ENCODE data around the gene LAGE3.
A peak's percentile ranks its signal among the peaks of the same experiment; 100 is the strongest.

Gene LAGE3, protein sequence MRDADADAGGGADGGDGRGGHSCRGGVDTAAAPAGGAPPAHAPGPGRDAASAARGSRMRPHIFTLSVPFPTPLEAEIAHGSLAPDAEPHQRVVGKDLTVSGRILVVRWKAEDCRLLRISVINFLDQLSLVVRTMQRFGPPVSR

DNA sequence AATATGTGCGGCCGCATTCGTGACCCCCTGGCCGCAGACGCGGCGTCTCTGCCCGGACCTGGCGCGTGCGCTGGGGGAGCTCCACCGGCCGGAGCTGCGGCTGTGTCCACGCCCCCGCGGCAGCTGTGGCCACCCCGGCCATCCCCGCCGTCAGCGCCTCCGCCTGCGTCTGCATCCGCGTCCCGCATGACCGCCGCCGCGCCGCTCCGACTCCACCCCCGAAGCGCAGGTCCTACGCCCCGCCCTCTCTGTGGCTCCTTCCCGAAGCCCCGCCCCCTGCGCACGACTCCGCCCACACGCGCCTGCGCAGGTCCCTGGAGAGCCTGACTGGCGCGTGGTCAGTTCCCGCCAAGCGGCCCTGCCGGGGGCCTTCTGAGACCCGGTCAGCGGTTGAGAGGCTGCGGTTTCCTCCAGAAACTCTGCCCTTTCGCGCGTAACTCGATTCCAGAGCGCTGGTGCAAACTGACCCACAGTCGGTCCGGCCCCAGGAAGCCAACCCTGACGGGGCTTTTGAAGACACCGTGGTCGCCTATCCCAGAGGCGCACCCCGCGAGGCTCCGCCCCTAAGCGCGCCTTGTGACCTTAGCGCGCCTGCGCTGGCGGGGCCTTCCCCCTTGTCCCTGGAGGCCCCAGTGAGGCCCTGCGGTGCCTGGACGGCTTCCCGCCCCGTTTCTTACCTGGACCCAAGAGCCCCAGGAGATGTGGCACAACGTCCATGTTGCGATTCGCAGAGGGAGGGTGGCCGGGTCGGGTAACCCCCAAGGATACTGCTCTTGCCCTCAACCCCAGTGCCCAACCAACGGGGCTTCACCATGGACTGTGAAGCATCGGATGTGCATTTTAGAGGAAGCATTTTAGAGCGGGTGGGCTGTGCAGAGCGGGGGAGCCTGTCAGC is at the start of gene LAGE3:
TSS of gene LAGE3 (minus strand) at position 554 of the 895 bp plus-strand sequence. CDS start at position 188, 366 bp downstream.
- DNase-seq: peak; percentile 82 to 85

DNA sequence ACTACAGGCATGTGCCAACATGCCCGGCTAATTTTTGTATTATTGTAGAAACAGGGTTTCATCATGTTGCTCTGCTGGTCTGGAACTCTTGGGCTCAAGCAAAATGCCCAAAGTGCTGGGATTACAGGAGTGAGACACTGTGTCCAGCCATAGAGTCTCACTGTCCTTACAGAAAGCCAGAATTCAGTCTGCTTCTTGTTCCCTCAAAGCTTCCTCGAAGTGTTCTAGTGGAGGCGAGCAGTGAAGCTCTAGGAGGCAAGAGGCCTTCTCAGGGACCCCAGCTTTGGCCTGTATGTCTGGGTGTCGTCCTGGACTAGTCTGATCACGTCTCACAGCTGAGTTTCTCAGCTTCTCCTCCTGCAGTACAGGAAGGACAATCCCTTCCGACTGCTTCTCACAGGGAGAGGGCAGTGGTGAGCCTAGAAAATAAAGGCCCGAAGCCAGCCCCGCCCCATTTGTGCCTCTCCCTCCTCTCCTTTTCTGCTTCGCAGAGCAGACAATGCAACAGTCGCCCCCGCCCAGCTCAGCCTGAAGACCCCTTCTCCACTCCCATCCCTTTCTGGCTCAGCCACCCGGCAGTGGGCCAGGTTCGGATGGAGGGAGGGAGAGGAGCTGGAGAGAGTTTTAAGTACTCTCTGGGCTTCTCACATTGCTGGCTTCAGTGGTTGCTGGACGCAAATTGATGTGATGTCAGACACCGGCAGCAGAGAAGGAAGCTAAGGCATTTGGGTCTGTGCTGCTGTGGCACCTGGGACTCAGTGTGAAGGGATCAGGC is 48.0 kb upstream of the LAGE3 start:
- peak; percentile 53 to 59 for DNase-seq

DNA sequence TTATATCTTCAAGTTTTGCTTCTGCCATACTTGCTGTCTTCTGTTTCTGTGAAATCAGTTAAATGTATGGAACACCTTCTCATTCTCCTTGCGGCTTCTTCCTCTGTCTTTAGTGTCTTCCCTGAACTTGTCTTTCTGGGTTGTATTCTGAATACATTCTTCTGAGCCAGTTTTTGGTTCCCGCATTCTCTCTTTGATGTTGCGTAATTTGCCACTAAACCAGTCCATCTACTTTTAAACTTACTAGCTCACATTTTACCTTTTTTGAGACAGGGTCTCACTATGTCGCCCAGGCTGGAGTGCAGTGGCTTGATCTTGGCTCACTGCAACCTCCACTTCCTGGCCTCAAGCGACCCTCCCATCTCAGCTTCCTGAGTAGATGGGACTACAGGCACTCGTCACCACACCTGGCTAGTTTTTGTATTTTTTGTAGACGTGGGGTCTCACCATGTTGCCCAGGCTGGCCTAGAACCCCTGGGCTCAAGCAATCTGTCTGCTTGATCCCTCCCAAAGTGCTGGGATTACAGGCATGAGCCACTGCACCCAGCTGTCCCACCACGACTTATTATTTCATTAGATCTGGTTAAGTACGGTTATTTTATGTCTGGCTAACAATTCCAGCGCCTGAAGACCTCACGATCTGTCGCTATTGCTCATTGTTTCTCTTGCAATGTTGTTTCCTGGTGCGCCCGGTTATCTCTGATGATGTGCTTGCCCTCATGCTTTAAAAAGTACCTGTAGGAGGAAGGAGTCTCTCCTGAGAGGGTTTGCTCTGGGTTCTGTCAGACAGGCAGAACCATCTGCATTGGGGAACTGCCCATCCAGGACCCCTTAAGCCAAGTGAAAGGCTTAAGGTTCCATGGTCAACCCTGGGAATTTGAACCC is 46.8 kb upstream of the LAGE3 start:
- no peak for DNase-seq

DNA sequence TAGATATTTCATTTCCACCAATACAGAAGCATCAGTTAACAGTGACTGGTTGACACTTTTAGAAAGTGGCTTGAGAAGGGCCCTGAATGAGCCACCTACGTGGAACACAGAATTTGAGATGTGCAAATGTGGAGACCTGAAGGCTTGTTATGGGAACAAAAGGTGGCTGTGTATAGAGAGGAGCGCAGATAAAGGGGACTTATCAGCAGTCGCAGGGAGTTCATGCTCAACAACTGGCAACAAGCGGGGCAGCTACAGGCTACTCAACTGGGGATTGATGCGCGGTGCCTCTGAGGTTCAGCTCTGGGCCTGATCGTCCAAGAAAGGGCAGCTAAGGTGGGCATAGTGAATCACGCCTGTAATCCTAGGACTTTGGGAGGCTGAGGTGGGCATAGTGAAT is 40.3 kb upstream of the LAGE3 start:
- no peak for DNase-seq

DNA sequence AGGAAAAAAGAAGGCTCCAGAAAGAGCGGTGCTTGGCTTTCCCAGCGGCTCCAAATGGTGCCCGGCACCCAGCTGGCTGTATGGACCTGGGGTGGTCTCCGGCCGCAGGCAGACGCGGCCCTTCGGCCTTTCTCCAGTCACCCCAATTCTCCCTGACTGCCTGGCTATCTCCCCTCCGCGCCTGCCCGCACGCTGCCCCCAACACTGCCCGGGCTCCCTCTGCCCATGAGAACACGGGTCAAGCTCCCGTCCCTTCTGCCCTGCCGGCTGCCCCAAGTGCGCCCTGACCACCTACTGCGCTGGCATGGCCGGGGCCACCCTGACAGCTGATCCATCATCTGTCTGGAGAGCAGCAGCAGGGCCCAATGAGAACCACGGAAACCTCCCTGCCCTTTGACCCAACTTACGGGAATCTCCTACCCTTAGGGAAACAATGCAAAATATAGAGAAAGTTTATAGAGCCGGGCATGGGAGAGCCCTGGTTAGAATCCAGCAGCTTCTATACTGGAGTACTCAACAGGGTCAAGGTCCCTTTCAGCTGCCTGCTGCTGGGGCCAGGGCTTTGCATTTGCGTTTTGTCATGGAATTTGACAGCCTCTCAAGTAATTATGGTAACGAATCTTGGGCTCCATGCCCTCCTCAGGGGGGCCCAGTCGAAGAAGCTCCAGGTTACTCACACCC is 38.2 kb upstream of the LAGE3 start:
- no peak for DNase-seq

DNA sequence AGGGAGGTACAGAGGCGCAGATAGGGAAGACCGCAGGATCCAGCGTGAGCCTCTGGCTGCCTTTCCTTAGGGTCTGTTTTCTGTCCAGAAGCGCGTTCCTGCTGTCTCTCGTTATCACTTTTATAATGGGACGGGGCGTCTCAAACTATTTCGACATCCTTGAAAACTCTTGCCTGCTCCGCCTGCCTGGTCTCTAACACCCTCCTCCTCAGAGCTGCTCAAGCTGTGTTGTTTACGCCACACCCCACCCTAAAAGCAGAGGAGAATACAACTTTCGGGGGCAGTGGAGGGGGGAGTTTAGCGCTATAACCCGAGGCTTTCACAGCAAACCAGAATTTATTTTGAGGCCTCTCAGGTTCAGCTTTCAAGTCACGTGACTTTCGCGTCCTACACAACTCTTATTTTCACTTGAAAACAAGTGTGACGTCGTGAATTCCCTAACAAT is 37.6 kb upstream of the LAGE3 start:
- DNase-seq: no peak

DNA sequence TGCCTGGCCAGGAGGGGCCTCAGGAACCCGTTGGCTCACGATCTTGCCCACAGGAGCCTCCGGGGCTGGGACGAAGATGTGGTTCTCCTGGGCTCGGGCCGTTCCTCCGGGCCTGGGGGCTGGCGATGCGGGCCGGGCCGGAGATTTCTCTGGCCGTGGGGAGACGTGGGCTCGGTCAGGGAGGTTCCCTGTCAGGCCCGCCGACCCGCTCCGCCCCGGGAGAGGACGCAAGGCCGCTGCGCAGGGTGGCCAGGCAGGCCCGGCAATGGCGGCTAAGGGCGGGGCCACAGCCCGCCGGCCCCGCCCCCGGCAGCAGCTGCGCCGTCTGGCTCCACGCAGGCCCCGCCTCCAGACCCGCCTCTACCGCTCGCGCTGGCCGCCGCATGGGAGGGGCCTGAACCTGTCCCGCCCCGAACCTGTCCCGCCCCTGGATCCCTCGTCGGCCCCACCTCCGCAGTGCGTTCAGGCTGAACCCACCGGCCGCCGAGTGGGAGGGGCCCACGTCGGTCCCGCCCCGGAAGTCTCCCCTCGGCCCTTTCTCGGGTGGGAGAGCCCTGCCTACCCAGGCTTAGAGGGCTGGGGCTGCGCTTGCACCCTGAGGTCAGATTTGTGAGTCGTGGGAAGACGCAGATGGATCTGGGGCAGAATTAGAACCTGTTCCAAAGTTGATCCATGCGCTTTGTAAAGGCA is 37.0 kb upstream of the LAGE3 start, which contains the start of gene FAM3A:
TSS of gene FAM3A (minus strand) at position 267 of the 690 bp plus-strand sequence. CDS start 460 bp downstream, outside the sequence.
- DNase-seq: peak; percentile 53 to 56

DNA sequence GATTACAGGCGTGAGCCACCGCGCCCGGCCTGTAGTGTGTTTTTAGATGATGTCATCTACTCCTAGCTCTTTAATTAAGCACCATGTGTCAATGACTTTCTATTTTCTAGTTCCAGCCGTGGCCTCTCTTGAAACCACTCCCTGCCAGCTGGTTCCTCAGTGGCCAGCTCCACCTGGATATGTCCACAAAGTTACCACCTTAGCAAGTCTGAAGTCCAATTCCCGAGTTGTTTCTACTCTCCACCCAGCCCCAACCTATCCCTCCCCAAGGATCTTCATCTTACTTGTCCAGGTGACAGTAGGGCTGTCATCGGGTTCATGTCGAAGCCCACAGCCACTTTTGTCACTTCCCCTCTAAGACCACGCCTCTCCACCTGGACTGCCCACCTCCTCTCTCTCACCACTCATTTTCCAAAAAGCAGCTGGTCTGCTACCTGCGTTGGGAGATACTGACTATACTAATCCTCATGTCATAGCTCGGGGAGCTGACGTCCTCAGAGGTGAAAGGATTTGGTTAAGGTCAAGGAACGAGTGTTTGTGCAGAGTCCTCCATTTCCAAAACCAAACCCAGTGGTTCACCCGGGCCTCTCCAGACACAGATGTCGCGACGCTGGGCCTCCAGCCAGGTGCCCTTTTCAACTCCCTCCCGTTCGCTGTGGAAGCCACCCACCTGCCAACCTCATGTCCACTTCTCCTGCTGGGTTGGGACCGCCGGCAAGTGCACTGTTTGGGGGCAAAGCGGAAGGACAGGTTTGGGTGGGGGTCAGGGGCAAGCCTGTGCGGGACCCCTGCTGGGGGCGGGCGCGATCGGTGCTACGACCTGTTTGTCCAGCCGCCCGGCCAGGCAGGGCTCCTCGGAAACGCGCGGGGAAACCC is 36.2 kb upstream of the LAGE3 start:
- no peak for DNase-seq

DNA sequence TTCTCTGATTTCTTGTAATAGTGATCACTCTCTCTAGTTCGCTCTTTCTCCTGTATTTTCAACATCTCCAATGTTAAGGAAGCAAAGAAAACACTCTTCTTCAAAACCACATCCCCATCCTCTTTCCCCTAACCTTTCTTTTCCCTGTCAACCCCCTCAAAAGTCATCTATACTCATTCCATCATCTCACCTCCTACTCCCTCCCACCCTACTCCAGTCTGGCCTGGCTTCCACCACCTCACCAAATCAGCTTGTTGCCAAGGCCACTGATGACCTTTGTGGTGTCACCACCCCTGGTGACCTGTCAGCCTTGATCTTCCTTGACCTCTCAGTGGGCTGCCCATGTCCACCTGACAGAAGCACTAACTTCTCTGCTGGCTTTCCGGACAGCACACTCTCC is 34.6 kb upstream of the LAGE3 start:
- no peak for DNase-seq

DNA sequence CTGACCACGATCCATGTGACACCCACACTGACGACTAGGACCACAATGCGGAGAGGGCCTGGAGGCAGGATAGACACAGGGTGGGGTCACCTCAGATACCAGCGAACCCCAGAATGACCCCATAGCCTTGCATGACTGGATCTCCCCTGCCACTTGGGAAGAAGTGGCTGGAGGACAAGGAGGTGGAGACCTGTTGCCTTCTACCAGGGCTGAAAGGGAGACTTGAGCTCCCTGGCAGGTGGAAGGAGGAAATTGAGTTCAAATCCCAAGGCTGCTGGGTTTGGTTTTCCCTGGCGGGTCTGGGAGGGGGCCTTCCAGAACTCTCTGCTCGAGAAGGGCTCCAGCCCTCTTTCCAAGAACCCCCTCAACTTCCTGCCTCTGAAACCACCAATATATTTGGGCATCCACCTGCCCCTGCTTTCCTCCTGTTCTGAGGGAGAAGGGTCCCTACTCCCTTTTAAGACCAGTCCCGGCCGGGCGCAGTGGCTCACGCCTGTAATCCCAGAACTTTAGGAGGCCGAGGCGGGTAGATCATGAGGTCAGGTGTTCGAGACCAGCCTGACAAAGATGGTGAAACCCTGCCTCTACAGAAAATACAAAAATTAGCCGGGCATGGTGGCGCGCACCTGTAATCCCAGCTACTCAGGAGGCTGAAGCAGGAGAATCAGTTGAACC is 33.9 kb upstream of the LAGE3 start:
- DNase-seq: no peak

DNA sequence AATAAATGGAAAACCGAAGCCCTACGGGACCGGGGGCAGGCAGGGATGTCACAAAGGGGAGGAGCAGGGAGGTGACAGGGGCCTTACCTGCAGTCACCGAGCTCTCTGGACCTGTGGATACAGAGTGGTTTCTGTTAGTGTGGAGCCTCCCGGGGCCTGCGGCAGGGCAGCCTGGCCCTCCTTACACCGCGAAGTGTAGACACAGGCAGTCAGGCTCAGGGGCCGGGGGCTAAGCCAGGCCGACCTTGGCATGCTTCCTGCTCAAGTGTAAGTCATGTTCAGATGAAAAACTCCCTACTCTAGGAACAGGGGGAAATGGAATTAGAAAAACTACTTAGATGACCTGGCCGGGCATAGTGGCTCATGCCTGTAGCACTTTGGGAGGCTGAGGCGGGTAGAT is 32.7 kb upstream of the LAGE3 start:
- no peak for DNase-seq

DNA sequence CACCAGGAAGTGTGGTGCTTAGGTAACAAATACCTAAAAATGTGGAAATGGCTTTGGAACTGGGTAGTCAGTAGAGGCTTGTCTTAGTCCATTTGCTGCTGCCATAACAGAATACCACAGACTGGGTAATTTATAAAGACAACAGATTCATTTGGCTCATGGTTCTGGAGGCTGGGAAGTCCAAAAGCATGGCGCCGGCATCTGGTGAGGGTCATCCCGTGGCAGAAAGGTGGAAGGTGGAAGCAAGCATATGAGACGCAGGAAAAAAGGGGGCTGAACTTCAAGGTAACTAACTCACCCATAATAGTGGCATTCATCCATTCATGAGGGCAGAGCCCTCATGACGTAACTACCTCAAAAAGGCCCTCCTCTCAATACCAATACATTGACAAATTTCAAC is 30.4 kb upstream of the LAGE3 start:
- no peak for DNase-seq

DNA sequence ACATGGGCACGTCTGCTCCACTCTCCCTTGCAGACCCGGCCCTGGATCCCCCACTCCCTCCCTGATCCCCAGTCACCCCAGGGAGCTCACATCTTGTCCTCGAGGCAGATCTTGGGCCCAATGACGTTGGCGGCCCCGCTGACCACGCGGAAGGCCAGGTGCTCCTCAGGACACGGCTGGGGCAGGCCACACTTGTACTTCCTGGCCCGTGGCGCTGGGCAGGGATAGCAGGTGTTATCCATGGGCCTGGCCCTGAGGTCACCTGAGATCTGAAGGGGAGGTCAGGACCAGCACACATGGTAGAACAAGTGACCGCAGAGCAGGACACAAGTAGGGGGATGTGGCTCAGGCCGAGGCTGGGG is 29.3 kb upstream of the LAGE3 start:
- no peak for DNase-seq

DNA sequence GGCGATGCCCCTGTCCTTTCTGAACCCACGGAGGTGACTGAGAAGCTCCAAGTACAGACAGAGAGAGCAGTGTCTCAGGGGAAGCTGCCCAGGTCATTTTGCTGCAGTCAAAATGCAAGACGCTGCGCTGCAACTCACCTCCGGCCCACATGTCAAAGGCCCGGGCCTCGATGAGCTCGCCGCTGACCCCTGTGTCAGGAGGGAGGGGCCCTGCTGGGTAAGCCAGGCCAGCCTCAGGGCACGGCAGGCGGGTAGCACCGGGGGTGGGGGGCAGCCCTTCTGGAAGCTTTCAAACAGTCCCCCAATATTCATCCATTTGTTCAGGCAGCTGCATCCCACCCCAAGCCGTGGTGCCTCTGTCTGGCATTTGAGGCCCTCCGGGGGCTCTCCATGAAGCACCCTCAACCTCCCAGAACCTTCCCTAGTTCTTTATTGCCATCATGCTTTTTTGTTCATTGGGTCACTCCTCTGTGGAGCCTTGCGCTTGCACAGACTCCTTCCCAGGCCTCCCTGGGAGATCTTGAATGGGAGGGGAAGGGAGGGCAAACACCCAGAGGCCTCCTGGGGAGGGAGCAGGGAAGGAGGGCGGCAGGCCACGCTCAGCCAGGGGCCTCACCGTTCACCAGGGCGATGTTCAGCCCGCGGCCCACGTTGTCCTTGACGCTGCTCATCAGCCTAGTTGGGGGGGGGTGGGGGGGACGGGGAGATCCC is 28.7 kb upstream of the LAGE3 start:
- DNase-seq: no peak

DNA sequence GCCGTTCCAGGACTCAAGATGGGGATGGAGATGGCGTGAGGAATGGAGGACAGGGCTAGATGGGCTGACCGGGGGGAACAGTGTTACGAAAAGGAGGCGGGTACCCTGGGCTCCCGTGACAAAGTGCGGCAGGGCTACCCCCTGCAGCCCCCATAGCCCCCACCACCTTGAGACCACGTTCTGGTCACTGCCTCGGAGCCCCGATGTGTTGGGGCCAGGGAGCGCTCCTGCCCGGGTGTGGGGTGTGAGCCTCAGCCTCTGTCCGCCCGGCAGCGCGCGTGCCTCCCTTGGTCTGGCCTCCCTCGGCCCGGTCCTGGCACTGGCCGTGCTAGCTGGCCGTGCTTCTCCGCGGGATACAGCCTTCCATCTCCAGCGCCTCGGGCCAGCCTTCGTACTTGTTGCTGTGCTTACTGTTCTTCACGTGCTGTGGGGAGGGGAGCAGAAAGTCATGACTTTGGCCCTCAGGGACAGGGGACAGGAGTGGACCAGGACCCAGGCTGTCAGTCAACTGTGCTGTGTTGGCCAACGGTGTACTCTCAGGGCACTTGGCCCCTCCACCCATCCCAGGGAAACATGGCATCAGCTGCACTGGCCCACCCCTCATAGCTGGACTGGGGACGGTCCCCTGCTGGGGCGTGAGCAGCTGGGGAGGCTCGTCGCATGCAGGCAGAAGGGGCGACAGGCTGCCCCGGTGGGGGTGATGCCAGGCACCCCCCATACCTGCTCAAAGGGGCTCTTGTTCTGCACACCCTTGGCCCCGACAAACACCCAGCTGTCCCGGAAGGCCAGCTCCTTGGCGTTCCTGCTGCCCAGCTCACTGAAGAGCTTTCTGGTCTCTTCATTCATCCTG is 27.6 kb upstream of the LAGE3 start:
- DNase-seq: no peak

DNA sequence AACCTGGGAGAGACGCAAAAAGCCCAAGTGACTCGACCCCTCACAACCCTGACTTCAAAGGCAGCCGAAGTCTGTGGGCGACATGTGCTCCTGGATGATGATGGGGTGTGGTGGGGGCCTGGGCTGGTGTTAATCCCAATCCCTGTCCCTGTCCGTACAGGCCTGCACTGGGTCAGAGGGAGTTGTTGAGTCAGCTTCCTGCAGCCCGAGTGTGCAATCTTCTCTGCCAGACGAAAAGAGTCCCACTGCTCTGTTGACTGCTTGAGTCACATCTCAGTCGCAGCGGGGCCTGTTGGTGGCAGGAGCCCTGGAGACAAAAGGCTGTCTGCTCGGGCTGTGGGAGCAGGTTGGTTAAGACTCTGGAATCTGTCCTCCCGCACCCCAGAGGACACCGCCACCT is 26.7 kb upstream of the LAGE3 start:
- DNase-seq: no peak

DNA sequence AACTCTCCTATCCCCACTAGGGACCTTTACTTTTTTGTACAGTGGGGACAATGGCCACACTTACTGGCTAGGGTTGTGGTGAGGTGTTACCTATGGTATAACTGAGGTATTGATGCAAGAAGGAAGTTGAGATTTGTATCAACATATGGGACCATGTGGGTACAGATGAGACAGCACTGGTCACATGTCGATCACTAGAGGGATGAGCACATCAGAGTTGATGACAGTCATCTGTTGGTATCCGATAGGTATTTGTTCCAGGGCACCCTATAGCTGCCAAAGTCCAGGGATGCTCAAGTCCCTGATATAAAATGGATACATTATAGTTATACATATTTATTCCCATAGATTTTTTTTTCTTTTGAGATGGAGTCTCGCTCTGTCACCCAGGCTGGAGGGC is 23.9 kb upstream of the LAGE3 start:
- no peak for DNase-seq

DNA sequence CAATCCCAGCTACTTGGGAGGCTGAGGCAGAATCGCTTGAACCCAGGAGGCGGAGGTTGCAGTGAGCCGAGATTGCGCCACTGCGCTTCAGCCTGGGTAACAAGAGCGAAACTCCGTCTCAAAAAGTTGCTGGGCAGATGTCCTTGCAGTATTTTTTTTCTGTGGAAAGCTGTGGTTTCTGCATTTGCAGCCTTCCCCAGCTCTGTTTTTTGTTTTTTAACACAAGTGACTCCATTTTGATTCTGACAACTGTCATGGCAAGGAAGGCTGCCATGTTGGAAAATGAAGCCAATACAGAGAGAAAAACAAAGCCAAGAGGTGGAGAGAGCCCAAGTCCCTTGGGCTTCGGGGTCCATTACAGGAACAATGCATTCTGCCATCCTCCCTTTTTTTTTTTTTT is 23.0 kb upstream of the LAGE3 start:
- DNase-seq: no peak

Measured in SHP77 (cell line).